K562 (cell line): ENCODE data around the gene MVK. TPM values are rescaled to one million over a fixed set of nuclear protein-coding genes. Genes with fewer than 3 reads are reported as not detected.

ENCODE experiments used
- ARID2 ChIP-seq: fragments of 450-650 bp; IDR thresholded peaks from 2 replicates; pipeline ENCODE4 v1.6.1; 2017; ENCODE audit warnings: antibody characterized with exemption, mild to moderate bottlenecking
- BCOR ChIP-seq: fragments of 450-650 bp; IDR thresholded peaks from 2 replicates; pipeline ENCODE4 v1.6.1; 2016
- CBFB ChIP-seq: sonication (generic); formaldehyde crosslinking; IDR thresholded peaks from 2 replicates; pipeline ENCODE4 v1.4.0; 2020; ENCODE audit warnings: mild to moderate bottlenecking, missing genetic modification reagents
- CHD2 ChIP-seq: IDR thresholded peaks from 2 replicates; pipeline ENCODE4 v1.6.1; 2011; ENCODE audit warnings: low read depth, low read length
- CTBP1 ChIP-seq: fragments of 450-650 bp; IDR thresholded peaks from 2 replicates; pipeline ENCODE4 v1.6.1; 2016; ENCODE audit warnings: borderline replicate concordance
- DMBX1 ChIP-seq: fragments of 250-450 bp; sonication (Bioruptor Pico); IDR thresholded peaks from 2 replicates; pipeline ENCODE4 v1.8.0; 2022; ENCODE audit warnings: inconsistent platforms, mild to moderate bottlenecking, moderate library complexity, borderline replicate concordance
- EWSR1 ChIP-seq: fragments of 450-650 bp; IDR thresholded peaks from 2 replicates; pipeline ENCODE4 v1.6.1; 2018; ENCODE audit warnings: borderline replicate concordance, mild to moderate bottlenecking, low read depth, moderate library complexity; ENCODE audit not compliant: partially characterized antibody
- HOXB6 ChIP-seq: fragments of 250-450 bp; sonication (Bioruptor Pico); IDR thresholded peaks from 2 replicates; pipeline ENCODE4 v1.5.1; 2022; ENCODE audit warnings: mild to moderate bottlenecking, borderline replicate concordance
- NFE2L1 ChIP-seq: fragments of 450-650 bp; IDR thresholded peaks from 2 replicates; pipeline ENCODE4 v1.6.1; 2016; ENCODE audit warnings: missing genetic modification characterization, low read depth, mild to moderate bottlenecking, missing compliant biosample characterization, moderate library complexity, borderline replicate concordance
- PCBP1 ChIP-seq: fragments of 200-400 bp; formaldehyde crosslinking; IDR thresholded peaks from 2 replicates; pipeline ENCODE4 v1.6.1; 2018; ENCODE audit warnings: mild to moderate bottlenecking, low read depth, low read length; ENCODE audit not compliant: poor library complexity, severe bottlenecking
- PTBP1 ChIP-seq: fragments of 200-400 bp; formaldehyde crosslinking; IDR thresholded peaks from 2 replicates; pipeline ENCODE4 v1.6.1; 2017; ENCODE audit warnings: low read depth, low read length
- RBM14 ChIP-seq: fragments of 200-400 bp; formaldehyde crosslinking; IDR thresholded peaks from 2 replicates; pipeline ENCODE4 v1.6.1; 2018; ENCODE audit warnings: low read depth, mild to moderate bottlenecking, low read length, moderate library complexity, borderline replicate concordance; ENCODE audit not compliant: insufficient read depth
- TCF15 ChIP-seq: fragments of 250-450 bp; sonication (Bioruptor Pico); IDR thresholded peaks from 2 replicates; pipeline ENCODE4 v1.8.0; 2022; ENCODE audit warnings: moderate library complexity, mild to moderate bottlenecking, inconsistent platforms
- THAP7 ChIP-seq: fragments of 250-450 bp; sonication (Bioruptor Pico); IDR thresholded peaks from 2 replicates; pipeline ENCODE4 v1.5.0; 2021
- U2AF1 ChIP-seq: fragments of 200-400 bp; formaldehyde crosslinking; optimal IDR thresholded peaks from 2 replicates; pipeline ENCODE3; 2017; ENCODE audit warnings: mild to moderate bottlenecking, low read depth, low read length, moderate library complexity
- ZBTB7A ChIP-seq: IDR thresholded peaks from 2 replicates; pipeline ENCODE4 v1.6.1; 2011; ENCODE audit warnings: low read depth, mild to moderate bottlenecking, low read length, moderate library complexity, borderline replicate concordance; ENCODE audit not compliant: control insufficient read depth
- ZC3H11A ChIP-seq: IDR thresholded peaks from 2 replicates; pipeline ENCODE4 v1.6.1; 2012; ENCODE audit warnings: low read depth, low read length, improper control_type of control experiment
- ZEB2 ChIP-seq: fragments of 450-650 bp; IDR thresholded peaks from 2 replicates; pipeline ENCODE4 v1.6.1; 2016
- ZFP30 ChIP-seq: fragments of 250-450 bp; sonication (Bioruptor Pico); IDR thresholded peaks from 2 replicates; pipeline ENCODE4 v1.8.0; 2022; ENCODE audit warnings: moderate library complexity, mild to moderate bottlenecking, inconsistent platforms, borderline replicate concordance
- ZNF174 ChIP-seq: fragments of 250-450 bp; sonication (Bioruptor Pico); IDR thresholded peaks from 2 replicates; pipeline ENCODE4 v1.4.0; 2020; ENCODE audit warnings: mild to moderate bottlenecking
- ZNF57 ChIP-seq: fragments of 450-650 bp; formaldehyde crosslinking; IDR thresholded peaks from 2 replicates; pipeline ENCODE4 v1.4.0; 2020; ENCODE audit warnings: mild to moderate bottlenecking, moderate library complexity
- ZNF707 ChIP-seq: fragments of 250-450 bp; sonication (Bioruptor Pico); conservative IDR thresholded peaks from 2 replicates; pipeline ENCODE4 v1.8.0; 2022; ENCODE audit warnings: inconsistent platforms, mild to moderate bottlenecking, moderate library complexity
- polyA plus RNA-seq, 8 experiments: library from polyadenylated mRNA; depleted of rRNA in 4 of 8; stranded (reverse) in 5 of 8; unstranded in 3 of 8; fragments of >200 nt; fragmentation: Nextera tagmentation in 2 of 8; fragmentation: Illumina TruSeq in 1 of 8; extraction: Ambion mirVana in 2 of 8; extraction: Trizol in 1 of 8; gene quantifications; 2 replicates each; pipeline versions ENCODE4 v1.2.1 to v1.2.3, GENCODE V29; 2011 to 2014; ENCODE audit warnings: inconsistent platforms in 1 of 8, missing spikeins in 1 of 8
- total RNA-seq, 7 experiments: library from RNA; depleted of rRNA in 6 of 7; stranded (reverse); fragments of >200 nt in 6 of 7; fragmentation: Illumina TruSeq in 2 of 7; extraction: Trizol in 2 of 7; gene quantifications; 2 replicates each; pipeline versions ENCODE4 v1.2.1 to v1.2.3, GENCODE V29; 2011 to 2021; ENCODE audit warnings: low replicate concordance in 1 of 7
- TF ChIP-seq, protein P1 (sequence below): sonication (generic); formaldehyde crosslinking; IDR thresholded peaks from 2 replicates; pipeline ENCODE4 v1.8.0; 2022; ENCODE audit warnings: missing genetic modification reagents, mild to moderate bottlenecking, moderate library complexity, borderline replicate concordance
- TF ChIP-seq, protein P2 (sequence below), 3 experiments: fragments of 200-800 bp in 1 of 3; fragments of 250-450 bp in 1 of 3; fragments of 450-650 bp in 1 of 3; sonication (Bioruptor Pico) in 1 of 3; sonication (Bioruptor generic) in 1 of 3; formaldehyde crosslinking in 1 of 3; IDR thresholded peaks; 2 replicates each; pipeline versions ENCODE4 v1.6.1 to v1.8.0; 2016 to 2022; ENCODE audit warnings: mild to moderate bottlenecking in 2 of 3, missing genetic modification characterization in 2 of 3, missing compliant biosample characterization in 1 of 3, moderate library complexity in 1 of 3

MVK gene
- total and polyA plus RNA-seq, 9 of the 15 experiments (the other 6 are each of a cell fraction or from before 2014, with no cell fraction given) = 0.41 to 33.6 (median 18.8) TPM

GRCh38 chr12:109597795-109598427, 24.3 kb downstream of the MVK start (continued):
- TF ChIP-seq, protein P1, sequence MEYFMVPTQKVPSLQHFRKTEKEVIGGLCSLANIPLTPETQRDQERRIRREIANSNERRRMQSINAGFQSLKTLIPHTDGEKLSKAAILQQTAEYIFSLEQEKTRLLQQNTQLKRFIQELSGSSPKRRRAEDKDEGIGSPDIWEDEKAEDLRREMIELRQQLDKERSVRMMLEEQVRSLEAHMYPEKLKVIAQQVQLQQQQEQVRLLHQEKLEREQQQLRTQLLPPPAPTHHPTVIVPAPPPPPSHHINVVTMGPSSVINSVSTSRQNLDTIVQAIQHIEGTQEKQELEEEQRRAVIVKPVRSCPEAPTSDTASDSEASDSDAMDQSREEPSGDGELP (CRISPR knock-in tag) = peak; percentile 72; the same call in 1 of the 2 replicates
- TF ChIP-seq ZNF174 (no peak), ARID2 (no peak), ZBTB7A (0 out of 2 replicates have a peak, but pooled peaks have one; percentile 18), BCOR (no peak), CBFB (CRISPR knock-in tag) (no peak; the same call in 1 of the 2 replicates), CTBP1 (peak; percentile 47; the same call in 1 of the 2 replicates), ZNF57 (CRISPR knock-in tag) (no peak), U2AF1 (no peak), TCF15 (no peak), THAP7 (CRISPR knock-in tag) (no peak), PTBP1 (no peak), NFE2L1 (tag) (no peak), ZFP30 (CRISPR knock-in tag) (no peak), EWSR1 (no peak), HOXB6 (CRISPR knock-in tag) (no peak), ZC3H11A (no peak), ZNF707 (no peak), RBM14 (no peak), ZEB2 (no peak), DMBX1 (CRISPR knock-in tag) (no peak), CHD2 (no peak), PCBP1 (no peak)
- TF ChIP-seq, protein P2, sequence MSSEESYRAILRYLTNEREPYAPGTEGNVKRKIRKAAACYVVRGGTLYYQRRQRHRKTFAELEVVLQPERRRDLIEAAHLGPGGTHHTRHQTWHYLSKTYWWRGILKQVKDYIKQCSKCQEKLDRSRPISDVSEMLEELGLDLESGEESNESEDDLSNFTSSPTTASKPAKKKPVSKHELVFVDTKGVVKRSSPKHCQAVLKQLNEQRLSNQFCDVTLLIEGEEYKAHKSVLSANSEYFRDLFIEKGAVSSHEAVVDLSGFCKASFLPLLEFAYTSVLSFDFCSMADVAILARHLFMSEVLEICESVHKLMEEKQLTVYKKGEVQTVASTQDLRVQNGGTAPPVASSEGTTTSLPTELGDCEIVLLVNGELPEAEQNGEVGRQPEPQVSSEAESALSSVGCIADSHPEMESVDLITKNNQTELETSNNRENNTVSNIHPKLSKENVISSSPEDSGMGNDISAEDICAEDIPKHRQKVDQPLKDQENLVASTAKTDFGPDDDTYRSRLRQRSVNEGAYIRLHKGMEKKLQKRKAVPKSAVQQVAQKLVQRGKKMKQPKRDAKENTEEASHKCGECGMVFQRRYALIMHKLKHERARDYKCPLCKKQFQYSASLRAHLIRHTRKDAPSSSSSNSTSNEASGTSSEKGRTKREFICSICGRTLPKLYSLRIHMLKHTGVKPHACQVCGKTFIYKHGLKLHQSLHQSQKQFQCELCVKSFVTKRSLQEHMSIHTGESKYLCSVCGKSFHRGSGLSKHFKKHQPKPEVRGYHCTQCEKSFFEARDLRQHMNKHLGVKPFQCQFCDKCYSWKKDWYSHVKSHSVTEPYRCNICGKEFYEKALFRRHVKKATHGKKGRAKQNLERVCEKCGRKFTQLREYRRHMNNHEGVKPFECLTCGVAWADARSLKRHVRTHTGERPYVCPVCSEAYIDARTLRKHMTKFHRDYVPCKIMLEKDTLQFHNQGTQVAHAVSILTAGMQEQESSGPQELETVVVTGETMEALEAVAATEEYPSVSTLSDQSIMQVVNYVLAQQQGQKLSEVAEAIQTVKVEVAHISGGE (CRISPR knock-in tag; IDR thresholded peaks at IDR 0.05) = no peak
